HG03025 (cell line): ENCODE data around the gene UPK1A.
"Not testable (repeated sequence)": the region's sequence is repeated elsewhere in the genome, so short reads cannot be mapped to it uniquely, and the experiment has no call there.

Source experiments
- ATAC-seq: cut with Tn5 transposase; IDR thresholded peaks from one replicate; pipeline ENCODE4 v1.9.1; 2021; ENCODE audit warnings: mild to moderate bottlenecking, moderate library complexity; ENCODE audit not compliant: unreplicated experiment, low FRiP score

UPK1A gene

DNA sequence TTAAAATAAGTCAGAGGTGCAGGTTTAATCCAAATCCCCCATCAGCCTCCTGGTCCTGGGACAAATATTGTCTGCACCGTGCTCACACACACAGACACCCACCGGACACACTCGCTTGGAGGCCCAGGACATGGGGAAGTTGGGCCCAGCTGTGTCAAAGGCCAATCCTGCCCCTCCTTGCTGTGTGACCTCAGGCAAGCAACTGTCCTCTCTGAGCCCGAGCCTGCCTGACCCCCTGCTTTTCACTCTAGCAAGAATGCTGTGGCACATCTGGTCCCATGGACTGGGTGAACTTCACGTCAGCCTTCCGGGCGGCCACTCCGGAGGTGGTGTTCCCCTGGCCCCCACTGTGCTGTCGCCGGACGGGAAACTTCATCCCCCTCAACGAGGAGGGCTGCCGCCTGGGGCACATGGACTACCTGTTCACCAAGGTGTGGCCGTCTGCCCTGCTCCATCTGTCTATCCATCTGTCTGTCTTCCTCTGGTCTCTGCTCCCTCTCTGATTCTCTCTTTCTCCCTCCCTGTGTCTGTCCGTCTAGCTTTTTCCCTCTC is 9.3 kb downstream of the UPK1A start:
- no peak for ATAC-seq

DNA sequence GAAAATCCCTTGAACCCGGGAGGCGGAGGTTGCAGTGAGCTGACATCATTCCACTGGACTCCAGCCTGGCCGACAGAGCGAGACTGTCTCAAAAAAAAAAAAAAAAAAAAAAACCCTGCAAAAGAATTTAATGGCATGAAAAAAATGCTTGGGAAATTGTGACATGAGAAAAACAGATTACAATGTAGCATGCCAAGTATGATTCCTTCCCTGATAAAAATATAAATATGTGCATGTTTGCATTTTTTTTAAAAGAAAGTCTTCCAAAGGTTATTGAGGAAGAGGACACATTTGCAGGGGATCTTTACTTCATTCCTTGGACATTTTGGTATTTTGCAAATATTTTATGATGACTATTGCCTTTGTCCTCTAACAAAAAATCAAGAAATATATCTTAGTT is 23.5 kb downstream of the UPK1A start:
- ATAC-seq: no peak

DNA sequence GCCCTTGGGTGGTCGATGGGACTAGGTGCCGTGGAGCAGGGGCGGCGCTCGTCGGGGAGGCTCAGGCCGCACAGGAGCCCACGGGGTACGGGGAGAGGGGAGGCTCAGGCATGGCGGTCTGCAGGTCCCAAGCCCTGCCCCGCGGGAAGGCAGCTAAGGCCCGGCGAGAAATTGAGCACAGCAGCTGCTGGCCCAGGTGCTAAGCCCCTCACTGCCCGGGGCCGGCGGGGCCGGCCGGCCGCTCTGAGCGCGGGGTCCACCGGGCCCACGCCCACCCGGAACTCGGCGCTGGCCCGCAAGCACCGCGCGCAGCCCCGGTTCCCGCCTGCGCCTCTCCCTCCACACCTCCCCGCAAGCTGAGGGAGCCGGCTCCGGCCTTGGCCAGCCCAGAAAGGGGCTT is 24.8 kb downstream of the UPK1A start:
- ATAC-seq: not testable (repeated sequence)

DNA sequence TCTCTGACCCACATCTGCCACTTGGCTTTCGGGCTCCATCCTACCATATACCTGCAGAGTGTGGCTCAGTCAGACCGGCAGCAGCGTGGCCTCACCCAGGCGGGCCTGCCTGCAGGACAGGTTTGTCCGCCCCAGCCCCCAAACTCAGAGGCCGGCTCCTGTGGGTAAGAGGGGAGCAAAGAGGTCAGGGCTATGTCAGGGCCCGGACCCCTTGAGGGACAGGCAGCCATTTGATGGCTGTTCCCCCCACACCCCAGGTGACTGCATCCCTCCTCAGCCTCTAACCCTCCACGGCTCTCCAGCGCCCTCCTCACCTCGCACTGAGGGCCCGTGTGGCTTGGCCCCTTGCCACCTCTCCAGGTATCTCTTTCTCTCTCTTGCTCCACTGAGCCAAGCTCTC is 25.7 kb downstream of the UPK1A start:
- ATAC-seq: no peak

DNA sequence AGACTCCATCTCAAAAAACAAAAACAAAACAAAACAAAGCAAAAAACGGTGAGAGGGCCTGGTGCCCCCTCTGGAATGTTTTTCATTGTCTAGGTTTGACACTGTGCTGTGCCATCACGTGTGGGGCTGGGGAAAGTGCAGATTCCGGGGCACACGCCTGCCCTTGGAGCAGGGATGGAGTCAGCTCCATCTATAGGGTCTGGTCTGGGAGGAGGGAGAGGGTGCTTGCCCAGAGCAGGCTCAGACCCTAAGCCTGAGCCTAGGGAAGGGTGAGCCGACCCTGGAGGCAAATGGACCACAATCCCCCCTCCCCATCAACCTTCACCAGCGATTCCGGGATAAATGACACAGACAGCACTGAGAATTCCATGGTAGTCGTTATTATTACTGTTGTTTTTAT is 27.1 kb downstream of the UPK1A start:
- no peak for ATAC-seq

DNA sequence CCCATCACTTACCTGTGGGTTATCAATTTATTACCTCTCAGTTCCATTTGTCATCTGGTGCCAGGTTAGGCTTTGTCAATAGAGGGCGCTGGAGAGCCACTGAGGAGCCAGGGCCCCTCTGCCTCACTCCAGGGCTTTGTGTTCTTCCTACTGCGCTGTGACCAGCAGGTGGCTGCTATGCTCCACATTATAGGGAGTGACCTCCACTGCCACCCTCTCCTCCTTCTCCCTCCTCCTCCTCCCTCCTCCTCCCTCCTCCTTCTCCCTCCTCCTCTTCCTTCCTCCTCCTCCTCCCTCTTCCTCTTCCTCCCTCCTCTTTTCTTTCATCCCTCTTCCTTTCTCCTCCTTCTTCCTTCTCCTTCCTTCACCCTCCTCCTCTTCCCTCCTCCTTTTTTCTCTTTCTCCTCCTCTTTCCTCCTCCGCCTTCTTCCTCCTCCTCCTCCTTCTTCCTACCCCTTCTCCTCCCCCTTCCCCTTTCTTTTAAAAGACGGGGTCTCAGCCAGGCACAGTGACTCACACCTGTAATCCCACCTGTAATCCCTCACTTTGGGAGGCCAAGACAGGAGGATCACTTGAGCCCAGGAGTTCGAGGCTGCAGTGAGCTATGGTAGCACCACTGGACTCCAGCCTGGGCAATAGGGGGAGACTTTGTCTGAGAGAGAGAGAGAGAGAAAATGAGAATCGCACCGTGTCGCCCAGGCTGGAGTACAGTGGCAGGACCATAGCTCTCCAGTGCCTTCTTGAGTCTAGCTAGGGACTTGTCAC is 27.7 kb downstream of the UPK1A start:
- ATAC-seq: no peak

DNA sequence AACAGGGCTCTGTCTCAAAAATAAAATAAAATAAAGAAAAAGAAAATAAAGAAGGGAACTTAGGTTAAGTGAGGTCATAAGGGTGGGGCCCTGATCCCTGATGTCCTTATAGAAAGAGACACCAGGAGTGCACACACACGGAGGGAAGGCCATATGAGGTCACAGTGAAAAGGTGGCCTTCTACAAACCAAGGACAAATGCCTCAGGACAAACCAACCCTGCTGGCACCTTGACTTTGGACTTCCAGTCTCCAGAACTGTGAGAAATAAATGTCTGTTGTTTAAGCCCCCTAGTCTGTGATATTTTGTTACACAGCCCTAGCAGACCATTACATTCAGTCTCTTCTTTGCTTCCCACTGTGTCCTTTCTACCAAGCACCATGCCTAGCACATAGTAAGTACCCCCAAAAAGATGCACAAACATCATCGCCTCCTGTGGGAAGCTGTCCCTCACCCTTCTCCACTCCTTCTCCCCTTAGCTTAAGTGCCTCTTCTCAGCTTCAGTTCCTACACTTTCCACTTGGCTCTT is 29.6 kb downstream of the UPK1A start:
- ATAC-seq: no peak

DNA sequence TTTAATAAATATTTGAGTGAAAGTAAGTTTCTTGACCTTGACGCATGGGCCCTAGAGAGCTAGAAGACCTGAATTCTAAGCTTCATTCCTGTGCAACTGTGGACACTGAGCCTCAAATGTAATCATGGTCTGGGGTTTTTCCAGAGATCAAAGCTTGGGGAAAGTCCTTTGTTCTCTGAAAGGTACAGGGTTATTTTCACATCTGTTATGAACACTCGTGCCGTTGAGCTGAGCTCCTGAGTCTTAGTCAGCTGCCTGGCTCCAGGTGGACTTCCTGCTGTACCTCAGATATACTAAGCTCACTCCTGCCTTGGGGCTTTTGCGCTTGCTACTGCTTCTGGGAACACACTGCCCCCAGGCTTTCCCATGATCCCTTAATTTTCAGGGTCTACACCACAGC is 30.5 kb downstream of the UPK1A start:
- no peak for ATAC-seq

DNA sequence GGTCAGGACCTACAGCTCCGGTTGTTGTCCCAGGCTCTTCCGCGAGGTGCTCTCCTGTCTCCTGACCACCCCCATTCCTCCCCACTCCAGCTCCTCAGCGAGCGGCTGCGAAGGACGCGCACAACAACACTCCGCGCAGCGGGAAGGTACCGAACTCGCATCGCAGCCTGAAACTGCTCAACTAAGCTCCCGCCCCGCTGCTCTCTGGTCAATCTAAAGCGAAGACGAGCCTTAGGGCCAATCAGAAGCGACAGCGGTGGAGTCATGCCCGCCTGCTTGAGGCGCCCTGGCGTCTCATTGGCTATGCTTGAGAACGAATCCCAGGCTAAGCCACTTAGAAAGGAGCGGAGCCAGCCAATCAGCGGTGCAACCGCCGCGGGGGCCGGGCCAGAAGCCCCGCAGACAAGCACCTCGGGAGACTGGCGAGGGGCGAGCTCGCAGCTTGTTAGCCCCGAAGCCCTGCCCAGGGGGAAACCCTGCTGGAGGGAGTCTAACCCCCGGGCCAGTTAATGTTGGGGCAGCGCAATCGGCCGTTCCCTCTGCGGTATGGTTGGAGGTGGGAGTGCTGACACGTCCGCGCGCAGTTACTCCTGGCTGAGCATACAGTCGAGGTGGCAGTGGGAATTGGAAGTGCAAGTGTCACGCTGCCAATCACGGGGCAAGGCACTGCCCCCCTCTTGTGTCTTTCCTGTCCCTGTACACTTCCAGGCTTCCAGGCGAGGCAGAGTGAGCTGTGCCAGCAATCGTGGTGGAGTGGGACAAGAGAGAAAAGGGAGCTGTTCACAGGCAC is 36.1 kb downstream of the UPK1A start:
- peak; percentile 89 for ATAC-seq

DNA sequence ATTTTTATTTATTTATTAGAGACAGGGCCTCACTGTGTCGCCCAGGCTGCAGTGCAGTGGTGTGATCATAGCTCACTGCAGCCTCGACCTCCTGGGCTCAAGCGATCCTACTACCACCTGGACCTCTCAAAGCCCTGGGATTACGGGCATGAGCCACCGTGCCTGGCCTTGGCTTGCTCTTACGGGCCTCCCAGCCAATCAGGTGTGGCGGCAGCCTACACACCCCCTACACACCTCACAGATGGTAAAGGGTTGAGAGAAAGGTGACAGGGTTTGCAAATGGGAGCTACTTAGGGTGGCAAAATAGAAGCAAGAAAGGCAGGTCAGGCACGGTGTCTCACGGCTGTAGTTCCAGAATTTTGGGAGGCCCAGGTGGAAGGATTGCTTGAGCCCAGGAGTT is 37.0 kb downstream of the UPK1A start:
- ATAC-seq: no peak

DNA sequence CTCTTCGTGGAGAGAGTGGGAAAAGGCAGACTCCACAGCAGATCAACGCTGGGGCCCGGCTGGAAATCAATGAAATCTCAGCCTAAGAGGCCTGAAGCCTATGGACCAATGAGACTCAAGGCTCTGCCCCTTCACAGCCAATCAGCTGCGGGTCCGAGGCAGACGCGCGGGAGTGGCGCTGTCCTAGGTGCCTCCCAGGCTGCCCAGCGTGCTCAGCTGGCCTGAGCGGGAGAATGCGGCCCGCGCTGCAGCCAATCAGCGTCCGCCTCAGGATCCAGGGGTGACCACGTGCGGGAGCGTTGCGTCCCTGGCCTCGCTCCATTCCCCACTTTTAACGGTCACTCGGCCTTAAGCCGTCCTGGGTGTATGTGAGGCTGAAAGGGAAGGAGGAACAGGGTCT is 37.9 kb downstream of the UPK1A start, which contains the start of gene ZBTB32:
Gene ZBTB32, plus strand, starts transcription at position 341 of the 400 bp plus-strand sequence. CDS start 10,069 bp downstream, outside the sequence.
- no peak for ATAC-seq

DNA sequence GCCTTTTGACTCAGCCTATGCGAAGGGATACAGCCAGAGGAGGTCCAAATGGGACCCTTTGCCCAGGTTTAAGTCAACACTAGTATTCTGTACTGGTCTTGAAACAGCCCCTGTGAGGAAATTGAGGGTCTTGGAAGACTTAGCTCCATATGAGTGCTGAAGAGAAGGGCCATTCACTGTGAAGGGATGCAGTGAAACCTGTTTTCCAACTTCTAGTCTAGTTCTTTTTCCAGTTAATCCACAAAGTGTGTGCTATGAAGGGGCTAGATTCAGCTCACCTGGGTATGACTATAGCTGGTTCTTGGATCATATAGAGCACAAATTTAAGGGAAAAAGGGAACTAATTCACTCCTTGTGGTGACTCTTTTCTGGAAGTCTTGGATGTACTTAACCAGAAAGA is 42.1 kb downstream of the UPK1A start:
- ATAC-seq: no peak

DNA sequence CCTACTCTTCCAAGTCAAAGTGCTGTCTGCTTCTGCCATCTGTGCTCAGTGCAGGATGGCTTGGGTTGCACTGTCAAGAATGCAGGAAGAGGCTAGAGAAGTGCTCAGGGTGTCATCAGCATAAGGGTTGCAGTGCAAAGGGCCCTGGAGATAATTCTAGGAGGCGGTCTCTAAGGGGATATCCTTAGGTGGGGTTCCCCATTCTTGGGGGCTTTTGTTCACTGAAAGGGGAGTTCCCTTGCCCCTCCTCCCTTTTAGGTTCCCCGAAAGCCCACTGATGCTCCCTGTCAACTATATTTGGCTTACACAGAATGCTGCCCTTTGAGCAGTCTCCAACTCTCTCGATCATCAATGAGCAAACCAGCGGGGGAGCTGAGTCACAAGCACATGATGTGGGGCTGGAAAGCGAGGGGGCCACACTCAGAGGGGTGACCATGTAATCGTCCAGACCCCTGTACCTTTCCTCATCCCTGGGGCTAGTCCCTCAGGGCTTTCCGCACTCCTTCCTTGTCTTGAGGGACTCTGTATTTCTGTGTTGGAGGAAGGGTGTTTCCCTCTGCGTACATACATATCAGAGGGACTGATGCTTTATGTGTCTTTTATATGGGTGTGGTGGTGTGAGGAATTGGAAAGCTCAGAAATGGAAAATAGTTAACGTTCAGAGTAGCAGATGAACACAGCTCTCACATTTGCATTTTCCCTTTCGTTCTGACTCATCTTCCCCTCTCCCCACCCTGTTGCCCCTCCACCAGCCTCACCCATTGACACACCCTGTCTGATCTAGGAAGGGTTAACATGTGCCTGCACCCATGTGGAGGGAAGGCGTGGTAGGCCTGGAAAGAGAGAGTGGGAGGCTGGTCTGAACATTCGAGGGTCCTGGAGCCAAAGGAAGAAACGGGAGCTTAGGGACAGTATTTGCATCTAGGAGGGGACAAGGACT is 44.7 kb downstream of the UPK1A start:
- no peak for ATAC-seq

DNA sequence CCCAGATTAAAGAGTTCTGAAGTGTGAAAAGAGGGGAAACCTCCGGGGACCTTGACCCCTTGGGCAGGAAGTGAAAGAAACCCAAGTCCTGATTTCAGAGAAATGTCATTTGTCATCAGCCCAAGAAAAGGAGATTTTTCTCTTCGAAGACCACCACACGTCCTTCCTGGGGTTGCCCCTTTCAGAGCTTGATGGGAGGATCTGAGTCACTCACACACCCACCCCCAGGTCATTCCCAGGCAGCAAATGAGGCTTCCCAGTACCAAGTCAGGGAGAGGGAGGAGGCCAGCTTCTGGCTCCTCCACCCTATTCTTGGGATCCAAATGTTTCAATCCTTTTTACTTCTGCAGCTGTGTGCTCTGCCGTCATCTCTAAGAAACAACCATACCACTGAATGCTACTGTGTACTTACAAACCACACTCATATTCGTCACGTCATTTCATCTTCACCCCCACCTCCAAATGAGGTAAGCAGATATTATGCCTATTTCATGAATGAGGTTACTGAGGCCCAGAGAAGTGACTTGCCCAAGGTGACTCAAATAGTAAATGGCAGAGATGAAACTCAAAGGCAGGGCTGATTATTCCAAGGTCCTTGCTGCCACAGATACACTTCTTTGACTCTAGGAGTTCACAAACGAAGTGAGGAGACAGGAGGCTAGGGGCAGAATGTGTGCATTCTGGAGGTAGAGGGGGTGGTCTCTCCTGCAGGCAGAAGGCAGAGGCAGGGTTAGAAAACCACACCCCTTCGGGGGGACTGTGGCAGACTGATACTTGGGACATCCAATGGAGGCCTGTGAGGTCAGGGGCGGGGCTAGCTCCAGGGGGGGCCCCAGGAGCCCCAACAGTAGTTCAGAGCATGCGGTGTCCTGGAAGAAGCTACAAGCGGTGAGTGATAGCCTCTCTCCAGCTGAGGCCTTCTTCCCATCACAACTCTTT is 46.5 kb downstream of the UPK1A start:
- ATAC-seq: no peak

DNA sequence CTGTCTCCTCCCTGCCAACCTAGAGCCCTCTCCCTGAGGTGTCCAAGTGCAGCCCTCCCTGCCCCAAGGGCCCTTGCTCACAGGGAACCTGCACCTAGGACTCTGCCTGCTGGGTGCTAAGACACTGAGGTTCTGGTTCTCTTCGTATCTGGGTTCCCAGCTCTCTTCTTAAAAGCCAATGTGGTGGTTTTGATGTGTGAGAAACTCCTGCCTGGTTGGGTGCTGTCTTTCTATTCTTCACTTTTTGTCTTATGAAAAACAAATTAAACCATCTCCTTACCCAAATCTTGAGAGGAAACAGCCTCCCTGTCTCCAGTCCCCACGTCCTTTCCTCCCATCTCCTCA is 47.2 kb downstream of the UPK1A start:
- no peak for ATAC-seq

DNA sequence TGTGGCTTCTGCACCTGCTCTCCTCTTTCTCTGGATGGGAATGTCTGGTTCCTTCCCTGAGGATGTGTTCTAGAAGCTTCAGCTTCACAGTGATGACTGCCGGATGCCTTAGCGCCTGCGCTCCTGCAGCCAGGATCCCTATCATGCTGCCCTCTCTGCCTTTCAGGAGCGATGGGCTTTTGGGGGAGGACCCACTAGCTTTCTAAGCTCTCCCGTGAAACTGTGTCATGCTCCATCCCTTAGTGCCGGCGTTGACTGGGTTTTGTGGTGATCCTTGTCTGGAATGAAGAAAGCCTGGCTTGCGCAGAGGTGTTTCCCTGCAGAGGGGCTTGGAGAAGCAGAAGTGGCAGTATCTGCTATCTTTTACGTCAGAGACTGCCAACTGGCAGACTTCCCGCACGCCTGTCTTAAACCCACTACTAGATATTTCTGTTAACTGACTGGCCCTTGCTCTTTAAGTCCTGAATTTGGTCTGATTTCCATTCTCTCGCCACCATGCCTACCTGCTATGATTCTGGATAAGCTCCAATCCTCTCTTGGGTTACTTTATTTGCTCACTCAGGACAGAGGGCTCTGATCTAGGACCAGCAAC is 47.7 kb downstream of the UPK1A start:
- no peak for ATAC-seq

DNA sequence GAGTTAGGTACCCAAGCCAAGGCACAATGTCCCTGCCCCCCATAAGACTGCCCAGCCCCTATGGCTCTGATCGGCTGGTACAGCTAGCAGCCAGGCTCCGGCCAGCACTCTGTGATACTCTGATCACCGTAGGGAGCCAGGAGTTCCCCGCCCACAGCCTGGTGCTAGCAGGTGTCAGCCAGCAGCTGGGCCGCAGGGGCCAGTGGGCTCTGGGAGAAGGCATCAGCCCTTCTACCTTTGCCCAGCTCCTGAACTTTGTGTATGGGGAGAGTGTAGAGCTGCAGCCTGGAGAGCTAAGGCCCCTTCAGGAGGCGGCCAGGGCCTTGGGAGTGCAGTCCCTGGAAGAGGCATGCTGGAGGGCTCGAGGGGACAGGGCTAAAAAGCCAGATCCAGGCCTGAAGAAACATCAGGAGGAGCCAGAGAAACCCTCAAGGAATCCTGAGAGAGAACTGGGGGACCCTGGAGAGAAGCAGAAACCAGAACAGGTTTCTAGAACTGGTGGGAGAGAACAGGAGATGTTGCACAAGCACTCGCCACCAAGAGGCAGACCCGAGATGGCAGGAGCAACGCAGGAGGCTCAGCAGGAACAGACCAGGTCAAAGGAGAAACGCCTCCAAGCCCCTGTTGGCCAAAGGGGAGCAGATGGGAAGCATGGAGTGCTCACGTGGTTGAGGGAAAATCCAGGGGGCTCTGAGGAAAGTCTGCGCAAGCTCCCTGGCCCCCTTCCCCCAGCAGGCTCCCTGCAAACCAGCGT is 48.5 kb downstream of the UPK1A start:
- no peak for ATAC-seq

DNA sequence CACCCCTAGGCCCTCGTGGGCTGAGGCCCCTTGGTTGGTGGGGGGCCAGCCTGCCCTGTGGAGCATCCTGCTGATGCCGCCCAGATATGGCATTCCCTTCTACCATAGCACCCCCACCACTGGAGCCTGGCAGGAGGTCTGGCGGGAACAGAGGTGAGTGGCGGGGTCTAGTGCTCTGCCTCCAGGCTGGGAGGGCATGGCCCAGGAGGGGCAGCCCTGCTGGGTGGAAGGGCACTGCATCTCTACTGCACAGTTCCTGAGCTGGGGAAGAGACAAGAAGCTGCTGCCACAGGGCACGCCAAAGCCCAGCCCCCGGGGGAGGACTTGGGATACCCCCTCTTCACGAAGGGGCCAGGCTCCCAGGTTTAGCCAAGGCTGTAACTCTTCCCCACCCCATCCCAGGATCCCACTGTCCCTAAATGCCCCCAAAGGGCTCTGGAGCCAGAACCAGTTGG is 49.1 kb downstream of the UPK1A start:
- ATAC-seq: no peak
